SHP77 (cell line): ENCODE results near the gene NOS1AP.

ENCODE experiments used
- DNase-seq, 2 experiments: peaks; one replicate each; lab custom pipeline; 2025; lab: John Stamatoyannopoulos, UW

Gene NOS1AP

GRCh38 chr1:162220009-162220539 is 150.6 kb downstream of the NOS1AP start:
- no peak for DNase-seq

- no peak for DNase-seq
Observed at GRCh38 chr1:162222014-162222413, 152.5 kb downstream of the NOS1AP start.

DNA sequence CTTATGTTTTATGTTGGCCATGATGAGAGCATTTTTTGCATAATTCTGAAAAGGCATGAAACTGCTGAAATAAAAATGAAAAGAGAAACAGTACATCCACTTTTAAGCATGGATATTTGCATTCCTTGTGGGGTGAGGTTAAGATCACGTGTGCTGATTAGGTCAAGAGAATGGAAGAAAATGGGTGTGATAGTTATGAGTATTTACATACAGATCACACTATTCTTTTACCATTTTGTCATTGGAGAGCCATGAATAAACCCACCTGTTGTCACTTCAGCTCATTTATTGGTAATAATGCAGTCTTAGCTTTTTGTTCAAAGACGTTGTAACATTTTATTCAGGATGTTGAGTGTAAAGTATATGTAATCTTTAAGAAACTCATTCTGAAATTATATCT is 153.2 kb downstream of the NOS1AP start:
- no peak for DNase-seq

DNA sequence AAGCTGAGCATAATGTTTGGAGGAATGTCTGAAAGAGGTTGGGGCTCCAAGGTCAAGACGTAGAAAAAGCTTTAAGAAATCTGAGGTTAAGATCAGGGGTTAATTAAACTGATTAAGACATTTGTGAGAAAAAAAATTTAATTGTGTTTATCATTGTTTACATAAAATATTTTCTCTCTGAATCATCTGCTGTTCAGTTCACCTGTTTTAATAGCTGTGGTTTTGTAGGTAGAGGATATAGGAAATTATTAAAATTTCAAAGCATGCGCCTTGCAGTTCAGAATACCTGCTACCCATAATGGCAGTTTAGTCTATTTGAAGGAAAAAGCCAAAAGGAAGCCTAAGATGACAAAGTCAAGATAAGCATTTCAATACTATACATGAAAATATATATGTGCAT is 154.0 kb downstream of the NOS1AP start:
- no peak for DNase-seq

DNA sequence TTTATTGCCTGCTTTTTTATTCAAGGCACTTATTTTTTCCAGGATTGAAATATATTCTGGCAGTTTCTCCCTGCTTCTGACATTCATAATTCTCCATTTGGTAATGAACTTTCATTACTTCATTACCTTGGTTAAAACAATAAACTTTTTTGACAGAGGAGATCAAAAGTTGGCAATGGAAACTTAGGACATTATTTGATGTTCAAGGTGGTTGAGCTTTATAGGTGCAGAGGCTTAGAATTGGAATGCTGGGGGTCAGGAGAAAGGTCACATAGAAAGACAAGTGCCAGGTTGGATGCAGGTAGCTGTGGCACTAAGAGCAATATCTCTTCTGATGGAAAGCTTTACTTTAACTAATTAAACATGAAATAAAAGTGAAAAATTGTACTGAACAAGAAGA is 154.8 kb downstream of the NOS1AP start:
- no peak for DNase-seq

DNA sequence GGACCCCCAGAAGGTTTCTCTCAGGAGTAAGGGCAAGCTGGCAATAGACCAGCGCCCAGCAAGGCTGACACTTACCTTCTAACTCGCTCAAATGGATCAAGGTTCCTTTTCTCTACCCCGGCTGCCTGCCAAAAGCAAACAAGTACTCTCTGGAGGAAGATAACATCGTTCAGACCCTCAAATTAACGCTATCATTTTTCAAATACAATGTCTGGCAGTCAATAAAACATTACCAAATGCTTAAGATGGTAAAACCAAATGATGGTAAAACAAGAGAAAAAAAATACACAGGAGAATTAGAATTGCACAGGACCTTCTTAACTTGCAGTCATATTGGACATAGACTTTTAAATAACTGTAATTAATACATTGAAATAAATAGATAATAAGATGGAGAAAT is 159.1 kb downstream of the NOS1AP start:
- no peak for DNase-seq

DNA sequence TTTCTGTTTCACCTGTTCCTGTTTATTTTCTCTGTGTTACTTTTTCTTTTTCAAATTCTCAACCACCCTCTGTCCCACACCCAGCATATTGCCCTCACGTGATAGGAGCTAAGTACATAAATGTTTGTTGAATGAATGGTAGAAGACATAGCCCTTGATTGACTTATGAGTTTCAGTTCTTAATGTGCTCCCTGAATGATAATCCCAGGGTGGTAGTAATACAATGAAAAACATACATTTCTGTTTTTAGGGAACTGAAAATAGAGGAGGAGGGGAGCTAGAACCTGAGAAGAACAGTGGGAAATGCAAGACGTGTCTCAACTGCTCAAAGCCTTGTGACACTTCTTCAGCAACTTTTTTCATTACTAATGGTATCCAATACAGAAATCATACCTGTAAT is 160.1 kb downstream of the NOS1AP start:
- no peak for DNase-seq

GRCh38 chr1:162230096-162230495 is 160.6 kb downstream of the NOS1AP start:
- DNase-seq, result no peak

DNA sequence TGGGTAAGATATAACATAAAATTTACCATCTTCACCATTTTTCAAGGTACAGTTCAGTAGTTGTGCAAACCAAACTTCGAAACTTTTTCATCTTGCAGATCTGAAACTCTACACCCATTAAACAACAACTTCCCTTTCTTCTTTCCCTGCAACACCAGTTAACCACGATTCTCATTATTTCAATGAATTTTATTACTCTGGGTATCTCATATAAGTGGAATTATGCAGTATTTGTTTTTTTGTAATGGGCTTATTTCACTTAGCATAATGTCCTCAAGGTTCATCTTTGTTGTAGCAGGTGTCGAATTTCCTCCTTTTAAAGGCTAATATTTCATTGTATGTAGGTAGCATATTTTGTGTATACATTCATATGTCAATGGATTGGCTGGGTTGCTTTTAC is 161.0 kb downstream of the NOS1AP start:
- DNase-seq, result no peak

GRCh38 chr1:162232034-162232711 is 162.7 kb downstream of the NOS1AP start:
- no peak for DNase-seq

DNA sequence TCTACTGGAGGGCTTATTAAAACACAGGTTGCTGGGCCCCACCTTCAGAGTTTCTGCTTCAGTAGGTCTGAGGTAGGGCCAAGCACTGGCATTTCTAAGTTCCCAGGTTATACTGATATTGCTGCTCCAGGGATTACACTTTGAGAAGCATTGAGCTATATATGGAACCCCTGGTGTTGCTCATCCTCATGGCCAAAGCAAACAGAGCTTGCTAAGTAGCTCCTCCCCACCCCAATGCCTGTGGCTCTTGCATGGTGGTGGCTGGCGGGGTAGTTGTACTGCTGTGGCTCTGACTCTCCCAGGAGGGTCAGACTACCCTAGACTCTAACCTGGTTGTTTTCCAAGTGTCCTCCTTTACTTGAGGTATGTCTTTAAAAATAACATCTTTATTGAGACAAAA is 163.6 kb downstream of the NOS1AP start:
- DNase-seq, result no peak

DNA sequence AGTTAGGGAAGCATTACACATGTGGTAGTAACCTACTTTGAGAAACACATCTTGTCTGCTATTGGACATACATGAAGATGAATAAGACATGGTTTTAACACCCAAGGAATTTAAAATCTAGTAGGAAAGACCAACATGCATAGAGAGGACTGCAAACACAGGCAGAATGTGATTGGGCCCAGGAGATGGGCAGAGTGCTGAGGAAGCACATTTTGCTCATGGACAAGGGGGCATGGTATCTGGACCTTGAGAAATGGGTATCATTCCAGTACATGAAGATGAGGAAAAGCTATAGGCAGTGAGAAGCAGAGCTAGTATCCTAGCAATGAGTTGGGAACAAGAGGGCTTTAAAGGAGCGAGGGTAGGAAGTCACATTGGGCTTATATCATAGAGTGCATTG is 164.4 kb downstream of the NOS1AP start:
- DNase-seq, result no peak

DNA sequence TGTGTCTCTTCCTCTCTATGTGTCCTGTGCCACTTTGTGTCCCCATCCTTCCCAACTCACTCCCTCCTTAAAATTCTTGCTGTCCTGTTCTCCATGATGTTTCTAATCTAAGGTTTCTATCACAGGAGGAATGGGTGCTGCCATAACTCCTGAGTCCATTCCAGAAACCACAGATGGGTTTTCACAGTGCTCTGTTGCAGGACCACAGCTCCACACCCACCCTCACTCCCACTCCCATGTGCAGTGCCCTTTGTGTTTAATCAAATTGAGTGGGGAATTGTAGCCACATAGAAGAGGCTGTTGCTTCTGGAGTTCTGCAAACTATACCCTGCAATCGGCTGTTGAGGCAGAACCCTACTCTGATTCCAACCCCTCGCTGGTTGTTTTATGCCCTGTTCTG is 165.1 kb downstream of the NOS1AP start:
- DNase-seq, result no peak

GRCh38 chr1:162235241-162235800 is 165.8 kb downstream of the NOS1AP start:
- DNase-seq, result no peak

GRCh38 chr1:162236201-162236600 is 166.7 kb downstream of the NOS1AP start:
- DNase-seq, result no peak

GRCh38 chr1:162236618-162237017 is 167.1 kb downstream of the NOS1AP start:
- no peak for DNase-seq

GRCh38 chr1:162240577-162240976 is 171.1 kb downstream of the NOS1AP start:
- no peak for DNase-seq

DNA sequence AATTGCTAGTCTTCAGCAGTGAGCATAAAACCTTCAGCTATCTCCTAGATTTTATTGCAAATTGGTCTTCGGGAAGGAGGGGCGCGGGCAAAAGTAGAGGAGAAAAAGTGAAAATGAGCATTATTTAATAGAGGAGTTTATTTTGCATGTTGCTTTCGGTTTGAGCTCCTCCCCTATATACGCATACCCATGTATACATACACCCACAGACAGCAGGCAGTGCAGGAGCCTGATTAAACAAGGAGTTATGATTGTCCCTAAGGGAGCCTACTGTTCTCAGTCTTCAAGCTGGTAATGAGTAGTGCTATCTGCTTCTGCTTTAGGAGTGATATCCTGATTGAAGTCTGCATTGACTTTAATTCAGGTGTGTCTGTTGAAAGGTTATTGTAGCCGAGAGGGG is 173.3 kb downstream of the NOS1AP start:
- no peak for DNase-seq

- no peak for DNase-seq
Observed at GRCh38 chr1:162248854-162249535, 179.5 kb downstream of the NOS1AP start.

DNA sequence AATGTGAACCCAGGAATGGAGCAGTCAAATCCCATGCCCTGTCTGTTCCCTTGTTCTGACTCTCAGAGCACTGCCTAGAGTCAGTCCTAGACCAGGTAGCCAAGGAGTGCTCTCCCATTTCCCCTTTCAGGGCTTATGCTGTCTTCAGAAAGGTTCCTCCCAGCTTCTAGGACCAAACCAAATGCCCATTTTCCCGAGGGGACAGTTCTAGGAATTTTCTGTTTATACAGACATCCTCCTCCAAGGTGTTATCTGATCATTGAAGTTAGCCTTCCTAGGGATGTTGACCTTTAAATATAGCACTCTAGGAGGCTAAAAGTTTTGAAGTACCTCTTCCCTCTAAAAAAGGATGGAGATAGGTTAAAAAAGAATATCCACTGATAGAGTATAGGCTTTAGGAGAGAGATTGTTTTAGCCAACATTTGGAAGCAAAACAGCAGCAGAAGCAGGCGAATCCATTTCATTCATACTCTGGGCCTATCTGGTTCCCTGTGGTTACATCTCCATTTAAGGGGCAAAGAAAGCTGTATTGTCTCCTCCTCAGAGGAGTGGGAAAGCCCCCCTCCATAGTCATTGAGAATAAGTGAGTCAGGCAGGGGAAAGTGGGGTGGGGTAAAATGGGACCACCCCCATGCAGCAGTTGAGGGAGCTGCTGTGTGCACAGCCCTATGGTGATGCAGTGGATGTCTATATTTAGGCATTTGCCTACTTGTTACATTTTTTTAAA is 180.7 kb downstream of the NOS1AP start:
- no peak for DNase-seq

DNA sequence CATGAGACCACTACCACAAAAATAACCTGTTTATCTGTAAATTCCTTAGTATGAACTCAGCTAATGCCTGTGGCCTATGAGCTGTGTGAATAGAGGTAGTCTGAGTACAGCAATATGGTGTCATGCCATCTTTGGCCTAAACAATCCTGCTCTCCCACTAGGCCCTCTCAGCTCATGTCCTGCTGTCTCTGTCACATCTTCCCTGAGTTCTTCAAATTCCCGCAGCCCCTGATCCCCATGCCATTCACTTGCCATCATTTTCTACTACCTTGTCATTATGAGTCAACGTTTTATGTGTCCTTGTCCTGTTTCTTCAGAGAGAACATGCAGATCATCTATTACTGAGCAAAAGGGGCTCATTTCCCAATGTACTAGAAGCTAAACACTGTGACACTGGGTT is 181.6 kb downstream of the NOS1AP start:
- DNase-seq, result no peak

- no peak for DNase-seq
Observed at GRCh38 chr1:162252214-162252613, 182.7 kb downstream of the NOS1AP start.

DNA sequence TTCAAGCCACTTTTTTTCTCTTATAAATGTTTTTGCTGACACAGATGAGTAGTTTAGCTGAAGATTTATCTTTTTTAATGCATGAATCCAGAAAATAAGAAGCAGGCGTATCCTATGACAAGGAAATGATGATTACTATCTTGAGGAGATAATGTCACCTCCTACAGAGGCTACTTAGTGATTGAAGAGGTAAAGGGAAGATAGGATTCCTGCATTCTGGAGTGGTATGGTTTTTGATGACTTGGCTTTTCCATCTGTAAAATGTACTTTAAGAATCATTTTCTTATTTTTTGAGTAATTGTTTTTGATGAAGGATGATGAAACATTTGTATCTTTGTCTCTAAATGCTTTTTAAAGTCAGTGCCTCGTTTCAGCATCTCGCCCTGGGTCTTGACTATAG is 184.3 kb downstream of the NOS1AP start:
- no peak for DNase-seq
